GM21737 (cell line): ENCODE measurements around the gene MANBA.
"Not testable (repeated sequence)": the region's sequence is repeated elsewhere in the genome, so short reads cannot be mapped to it uniquely, and the experiment has no call there.

Experiments
- ATAC-seq: cut with Tn5 transposase; IDR thresholded peaks from one replicate; pipeline ENCODE4 v1.9.1; 2021; ENCODE audit warnings: mild to moderate bottlenecking, moderate library complexity; ENCODE audit not compliant: unreplicated experiment

Gene MANBA

GRCh38 chr4:102625232-102625930 lies 135.4 kb downstream of the MANBA start:
- ATAC-seq, result peak; percentile 94

GRCh38 chr4:102624505-102624904 lies 136.3 kb downstream of the MANBA start:
- ATAC-seq, result no peak

GRCh38 chr4:102623622-102624021 lies 137.1 kb downstream of the MANBA start:
- ATAC-seq, result no peak

DNA sequence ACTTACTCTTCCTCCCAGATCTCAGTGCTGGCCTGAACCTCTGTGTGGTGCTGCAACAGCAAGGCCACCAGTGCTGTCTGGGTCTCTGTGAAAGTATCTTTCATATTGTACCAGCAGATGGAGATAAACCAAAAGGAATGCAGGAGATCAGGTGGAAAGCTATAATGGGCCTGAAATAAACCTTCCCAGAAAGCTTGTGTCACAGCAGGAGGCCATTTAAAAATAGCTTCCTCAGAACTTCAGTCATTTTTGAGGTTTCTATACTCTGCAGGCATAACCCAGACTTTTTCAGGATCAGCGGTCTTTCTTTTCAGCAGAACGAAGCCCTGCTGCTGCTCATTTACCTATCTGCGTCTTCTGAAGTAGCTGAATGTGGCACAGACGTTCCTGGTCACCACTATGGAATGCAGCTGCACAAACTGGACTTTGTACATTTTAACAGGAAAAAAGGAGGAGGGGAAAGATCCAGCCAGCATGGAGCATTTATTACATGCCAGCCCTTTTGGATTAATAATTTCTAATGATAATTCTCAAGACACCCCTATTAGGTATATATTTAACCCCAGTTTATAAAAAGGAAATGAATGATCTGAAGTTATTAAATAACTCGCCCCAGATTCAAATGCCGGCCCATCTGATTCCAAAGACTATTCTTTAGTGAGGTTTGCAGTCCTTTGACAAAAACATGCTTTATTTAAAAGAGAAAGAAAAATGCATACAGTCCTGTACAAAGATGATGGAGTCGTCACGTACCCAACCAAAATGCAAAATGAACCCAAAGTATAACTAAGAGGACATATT lies 139.9 kb downstream of the MANBA start:
- no peak for ATAC-seq

DNA sequence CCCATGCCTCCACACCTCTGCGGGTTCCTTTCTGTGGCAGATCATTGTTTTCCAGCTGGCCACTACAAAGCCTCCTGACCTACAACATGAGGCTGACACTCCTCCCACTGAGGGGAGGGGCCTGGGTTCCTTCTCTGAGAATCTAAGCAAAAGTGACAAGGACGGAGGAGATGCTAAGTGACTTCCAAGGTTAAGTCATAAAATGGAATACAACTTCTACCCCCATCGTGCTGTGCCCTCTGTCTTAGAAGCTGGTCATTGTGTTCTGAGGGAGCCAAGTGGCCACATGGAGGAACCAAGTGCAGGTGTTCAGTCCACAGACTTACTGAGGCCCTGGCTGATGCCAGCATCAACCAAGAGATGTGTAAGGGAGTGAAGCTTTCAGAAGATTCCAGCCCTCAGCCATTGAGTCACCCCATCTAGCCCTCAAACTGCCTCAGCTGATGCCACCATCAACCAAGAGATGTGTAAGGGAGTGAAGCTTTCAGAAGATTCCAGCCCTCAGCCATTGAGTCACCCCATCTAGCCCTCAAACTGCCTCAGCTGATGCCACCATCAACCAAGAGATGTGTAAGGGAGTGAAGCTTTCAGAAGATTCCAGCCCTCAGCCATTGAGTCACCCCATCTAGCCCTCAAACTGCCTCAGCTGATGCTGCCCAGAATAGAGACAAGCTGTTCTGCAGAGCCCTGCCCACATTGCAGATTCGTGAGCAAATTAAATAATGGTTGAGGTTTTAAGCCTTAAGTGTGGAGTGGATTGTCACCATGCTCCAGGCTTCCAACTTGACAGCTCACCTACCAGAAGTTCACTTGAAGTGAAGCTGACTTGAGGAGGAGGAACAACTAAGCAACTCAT lies 140.8 kb downstream of the MANBA start:
- ATAC-seq, result not testable (repeated sequence)

DNA sequence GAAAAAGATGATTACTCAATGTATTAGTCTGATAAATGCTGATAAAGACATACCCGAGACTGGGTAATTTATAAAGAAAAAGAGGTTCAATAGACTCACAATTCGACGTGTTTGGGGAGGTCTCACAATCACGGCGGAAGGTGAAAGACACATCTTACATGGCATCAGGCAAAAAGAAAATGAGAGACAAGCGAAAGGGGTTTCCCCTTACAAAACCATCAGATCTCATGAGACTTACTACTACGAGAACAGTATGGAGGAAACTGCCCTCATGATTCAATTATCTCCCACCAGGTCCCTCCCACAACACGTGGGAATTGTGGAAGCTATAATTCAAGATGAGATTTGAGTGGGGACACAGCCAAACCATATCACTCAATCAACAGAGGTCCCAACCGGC lies 141.7 kb downstream of the MANBA start:
- not testable (repeated sequence) for ATAC-seq

GRCh38 chr4:102616636-102617035 lies 144.1 kb downstream of the MANBA start:
- ATAC-seq, result no peak

- no peak for ATAC-seq
Observed at GRCh38 chr4:102614801-102615200, 146.0 kb downstream of the MANBA start.

DNA sequence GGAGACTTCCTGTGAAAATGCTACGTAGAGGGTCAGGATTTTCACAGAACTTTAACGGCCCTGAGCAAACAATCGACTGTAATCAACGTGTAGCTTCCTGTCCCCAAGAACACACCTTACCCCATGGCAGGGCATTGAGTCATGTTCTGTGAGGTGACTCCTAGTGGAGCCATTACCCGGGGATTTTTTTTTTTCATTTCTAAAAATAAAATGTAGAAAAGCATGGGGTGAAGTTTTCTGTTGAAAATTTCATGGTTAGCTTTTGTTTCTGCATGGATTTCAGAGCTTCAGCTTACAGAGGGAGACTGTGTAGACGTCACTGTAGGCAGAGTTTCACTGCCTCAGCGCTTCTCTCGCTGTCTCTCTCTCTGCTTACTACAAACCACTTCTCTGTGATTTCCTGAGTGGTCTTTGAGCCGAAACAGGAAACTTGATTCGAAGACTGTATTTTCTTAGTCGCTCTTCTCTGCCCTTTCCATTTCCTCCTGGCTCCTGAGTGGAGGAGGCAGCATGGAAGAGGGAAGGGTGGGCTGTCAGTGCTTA lies 147.9 kb downstream of the MANBA start:
- ATAC-seq, result no peak

GRCh38 chr4:102612210-102612609 lies 148.6 kb downstream of the MANBA start:
- no peak for ATAC-seq

GRCh38 chr4:102610476-102610875 lies 150.3 kb downstream of the MANBA start:
- ATAC-seq, result no peak

DNA sequence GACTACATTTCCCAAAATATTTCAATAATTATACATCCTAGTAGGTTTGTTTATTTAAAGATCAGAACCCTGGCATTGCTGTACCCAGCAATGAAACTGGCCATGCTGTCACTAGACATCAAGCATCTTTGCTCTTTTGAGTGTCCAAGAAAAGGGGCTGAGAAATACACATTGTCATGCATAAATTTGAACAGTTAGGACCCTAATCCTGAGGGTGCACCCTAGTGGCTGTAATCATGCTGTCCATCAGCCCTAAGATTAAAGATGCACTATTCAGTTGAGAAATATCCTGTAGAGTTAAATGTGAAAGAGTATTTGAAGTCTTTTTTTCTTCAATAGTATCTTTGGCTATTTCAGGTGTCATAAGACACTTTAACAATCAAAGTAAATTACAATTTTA lies 150.8 kb downstream of the MANBA start:
- ATAC-seq, result no peak

- ATAC-seq, result no peak
Observed at GRCh38 chr4:102608190-102608589, 152.6 kb downstream of the MANBA start.

- no peak for ATAC-seq
Observed at GRCh38 chr4:102606846-102607450, 153.8 kb downstream of the MANBA start.

- ATAC-seq, result no peak
Observed at GRCh38 chr4:102606261-102606660, 154.5 kb downstream of the MANBA start.

- ATAC-seq, result no peak
Observed at GRCh38 chr4:102604222-102604940, 156.4 kb downstream of the MANBA start.

DNA sequence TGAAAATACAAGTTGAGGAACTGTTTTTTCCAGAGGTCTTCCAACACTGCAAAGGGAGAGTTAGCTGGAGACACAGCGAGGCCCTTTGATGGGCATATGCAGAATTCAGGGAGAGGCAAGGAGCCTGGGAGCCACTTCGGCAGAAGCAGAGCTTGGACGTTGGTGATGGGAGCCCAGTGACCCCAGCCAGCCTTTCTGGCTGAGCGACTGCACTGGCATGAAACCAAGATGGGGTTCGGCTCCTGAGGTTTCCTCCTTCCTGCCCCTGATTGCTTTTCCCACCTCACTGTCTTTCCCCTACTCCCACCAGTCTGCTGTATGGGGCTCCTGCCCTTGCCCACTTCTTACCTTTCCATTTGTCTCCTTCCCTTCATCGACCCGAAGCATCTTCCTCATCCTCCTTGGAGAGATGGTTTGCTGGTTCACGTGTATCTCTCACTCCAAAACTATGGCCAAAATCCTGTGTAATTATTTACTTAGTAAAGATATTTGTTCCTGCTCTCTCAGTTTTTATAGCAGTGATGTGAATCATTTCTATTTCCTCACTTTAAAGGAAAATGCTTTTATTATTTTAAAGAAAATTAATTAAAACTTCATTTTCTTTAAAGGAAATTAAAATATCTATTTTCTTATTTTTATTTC lies 159.1 kb downstream of the MANBA start:
- ATAC-seq, result no peak

DNA sequence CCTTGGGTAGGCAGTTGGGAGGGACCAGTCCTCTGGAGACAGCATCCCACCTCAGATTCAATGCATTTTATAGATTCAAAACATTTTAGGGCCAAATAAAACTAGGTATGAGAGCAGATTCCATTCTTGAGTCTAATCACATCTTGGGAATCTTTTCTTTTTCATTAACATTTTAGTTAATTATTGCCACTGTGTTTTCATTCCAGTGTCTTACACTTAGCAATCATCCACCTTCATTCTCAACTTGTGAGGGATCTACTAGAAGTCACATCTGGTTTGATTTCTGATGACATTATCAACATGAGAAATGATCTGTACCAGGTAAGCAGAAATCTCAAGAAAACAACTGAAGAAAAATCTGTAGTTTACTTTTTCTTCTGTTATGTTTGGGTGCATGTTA lies 160.1 kb downstream of the MANBA start:
- no peak for ATAC-seq

- ATAC-seq, result no peak
Observed at GRCh38 chr4:102599886-102600285, 160.9 kb downstream of the MANBA start.

GRCh38 chr4:102599455-102599854 lies 161.3 kb downstream of the MANBA start:
- ATAC-seq, result no peak
